ENCODE results near the gene GPT2. TPM values are rescaled to one million over a fixed set of nuclear protein-coding genes. Genes with fewer than 3 reads are reported as not detected.

Gene GPT2
- polyA plus RNA-seq, 3 donors, result 0.98 to 1.5 (median 1.4) TPM

DNA sequence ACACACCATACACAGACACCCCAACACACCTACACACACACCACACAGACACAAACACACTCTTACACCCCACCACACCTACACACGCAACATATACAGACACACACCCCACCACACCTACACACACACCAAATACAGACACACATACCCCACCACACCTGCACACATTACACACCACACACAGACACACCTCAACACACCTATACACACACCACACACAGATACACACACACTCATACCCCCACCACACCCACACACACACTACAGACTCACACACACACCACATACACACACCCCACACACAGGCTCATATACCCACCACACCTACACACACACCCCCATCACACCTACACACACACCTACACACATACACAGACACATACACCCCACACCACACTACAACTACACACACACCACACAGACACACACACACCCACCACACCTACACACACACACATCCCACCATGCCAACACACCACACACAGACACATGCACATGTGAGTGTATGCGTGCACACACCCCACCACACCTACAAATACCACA, 31.4 kb downstream of the GPT2 start:
- Histone ChIP-seq H3K36me3 (replicated peaks in 1 of 2; ENCODE audit: control insufficient read depth in 1 of 2, insufficient read depth in 2 of 2, low read length in 2 of 2) (peaks cover 0 to 22% of the 10 kb centered on the region in 2 donors), H3K4me2 (replicated peaks; ENCODE audit: extremely low read depth, low read length, poor library complexity, severe bottlenecking) (no peak overlapping the region), H3K9ac (ENCODE audit: insufficient read depth, low read length, poor library complexity, severe bottlenecking) (no peak overlapping the region), H4K20me1 (ENCODE audit: insufficient read depth, low read length) (no peaks in the 10 kb centered on the region), H3K9me3 (replicated peaks in 1 of 2; ENCODE audit: control insufficient read depth in 1 of 2, insufficient read depth in 1 of 2, low read length in 2 of 2) (no peaks in the 10 kb centered on the region), H3K4me3 (replicated peaks in 1 of 3; ENCODE audit: low read depth in 2 of 3, low read length in 3 of 3) (no peak overlapping the region), H3K79me2 (ENCODE audit: insufficient read depth, low read length) (no peaks in the 10 kb centered on the region), H3K27me3 (ENCODE audit: control insufficient read depth in 2 of 2, insufficient read depth in 2 of 2, low read length in 2 of 2) (no peaks in the 10 kb centered on the region), H3K27ac (ENCODE audit: low read depth in 1 of 2, low read length in 2 of 2) (no peak overlapping the region), H3K4me1 (ENCODE audit: control insufficient read depth in 1 of 2, insufficient read depth in 2 of 2, low read length in 2 of 2) (peaks cover 29 to 30% of the 10 kb centered on the region in 2 donors), H2AFZ (ENCODE audit: insufficient read depth, low read depth, low read length, poor library complexity, severe bottlenecking) (no peak overlapping the region)
- H3K27ac Mint-ChIP-seq, result peak overlapping the region in 3 of 7 donors; percentile 2 to 12 (median 3)
- 100% methylated on average over 2 of the region's 2 CpGs for WGBS (ENCODE audit: insufficient coverage)
- peaks cover 0 to 1% (median 0%) of the 10 kb centered on the region in 3 donors for H3K27me3 Mint-ChIP-seq (ENCODE audit: low read depth in 3 of 3)
- no peak overlapping the region for H3K4me3 Mint-ChIP-seq
- intact Hi-C loops (cut with micrococcal nuclease), result no loop called here
- H3K36me3 Mint-ChIP-seq, result peaks cover 7 to 35% of the 10 kb centered on the region in 2 donors
- peaks cover 48% of the 10 kb centered on the region for H3K4me1 Mint-ChIP-seq
- TF ChIP-seq, protein P1, sequence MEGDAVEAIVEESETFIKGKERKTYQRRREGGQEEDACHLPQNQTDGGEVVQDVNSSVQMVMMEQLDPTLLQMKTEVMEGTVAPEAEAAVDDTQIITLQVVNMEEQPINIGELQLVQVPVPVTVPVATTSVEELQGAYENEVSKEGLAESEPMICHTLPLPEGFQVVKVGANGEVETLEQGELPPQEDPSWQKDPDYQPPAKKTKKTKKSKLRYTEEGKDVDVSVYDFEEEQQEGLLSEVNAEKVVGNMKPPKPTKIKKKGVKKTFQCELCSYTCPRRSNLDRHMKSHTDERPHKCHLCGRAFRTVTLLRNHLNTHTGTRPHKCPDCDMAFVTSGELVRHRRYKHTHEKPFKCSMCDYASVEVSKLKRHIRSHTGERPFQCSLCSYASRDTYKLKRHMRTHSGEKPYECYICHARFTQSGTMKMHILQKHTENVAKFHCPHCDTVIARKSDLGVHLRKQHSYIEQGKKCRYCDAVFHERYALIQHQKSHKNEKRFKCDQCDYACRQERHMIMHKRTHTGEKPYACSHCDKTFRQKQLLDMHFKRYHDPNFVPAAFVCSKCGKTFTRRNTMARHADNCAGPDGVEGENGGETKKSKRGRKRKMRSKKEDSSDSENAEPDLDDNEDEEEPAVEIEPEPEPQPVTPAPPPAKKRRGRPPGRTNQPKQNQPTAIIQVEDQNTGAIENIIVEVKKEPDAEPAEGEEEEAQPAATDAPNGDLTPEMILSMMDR (IDR thresholded peaks at IDR 0.05), result no peak
- DNase-seq, result no peak
- H3K9me3 Mint-ChIP-seq, result no peaks in the 10 kb centered on the region

DNA sequence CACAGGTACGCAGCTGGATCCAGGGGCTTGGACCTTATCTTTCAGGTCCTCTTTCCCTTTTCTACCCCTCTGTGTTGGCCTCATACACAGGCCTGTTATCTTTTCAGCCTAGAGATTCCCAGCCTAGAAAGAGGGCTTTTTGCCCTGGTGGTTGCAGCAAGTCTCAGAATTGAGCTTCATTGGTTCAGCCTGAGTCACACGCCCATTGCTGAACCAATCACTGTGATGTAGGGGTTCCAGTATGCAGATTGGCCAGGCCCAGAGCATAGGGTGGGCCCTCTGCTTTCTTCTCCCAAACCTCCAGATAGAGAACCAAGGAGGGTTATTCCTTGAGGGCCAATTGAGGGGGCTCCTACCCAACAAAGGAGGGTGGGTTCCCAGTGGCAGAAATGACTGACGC, 32.8 kb downstream of the GPT2 start:
- peaks cover 48% of the 10 kb centered on the region for H3K4me1 Mint-ChIP-seq
- 100% methylated on average over 1 of the region's 3 CpGs for whole genome bisulfite sequencing (ENCODE audit: insufficient coverage)
- no peaks in the 10 kb centered on the region for H4K20me1 ChIP-seq (ENCODE audit: insufficient read depth, low read length)
- peaks cover 29 to 30% of the 10 kb centered on the region in 2 donors for H3K4me1 ChIP-seq (ENCODE audit: control insufficient read depth in 1 of 2, insufficient read depth in 2 of 2, low read length in 2 of 2)
- peaks cover 0 to 1% (median 0%) of the 10 kb centered on the region in 3 donors for H3K27me3 Mint-ChIP-seq (ENCODE audit: low read depth in 3 of 3)
- DNase-seq, result no peak
- no peaks in the 10 kb centered on the region for H3K9me3 ChIP-seq (replicated peaks in 1 of 2; ENCODE audit: control insufficient read depth in 1 of 2, insufficient read depth in 1 of 2, low read length in 2 of 2)
- peak overlapping the region in 1 of 3 experiments; percentile 33 for H3K4me3 ChIP-seq (replicated peaks in 1 of 3; ENCODE audit: low read depth in 2 of 3, low read length in 3 of 3)
- H3K27me3 ChIP-seq (ENCODE audit: control insufficient read depth in 2 of 2, insufficient read depth in 2 of 2, low read length in 2 of 2), result no peaks in the 10 kb centered on the region
- H3K36me3 Mint-ChIP-seq, result peaks cover 9 to 24% of the 10 kb centered on the region in 2 donors
- peak overlapping the region; percentile 30 for H3K4me2 ChIP-seq (replicated peaks; ENCODE audit: extremely low read depth, low read length, poor library complexity, severe bottlenecking)
- TF ChIP-seq, protein P1 (IDR thresholded peaks at IDR 0.05), result no peak
- peak overlapping the region in 1 of 2 donors; percentile 49 for H3K4me3 Mint-ChIP-seq
- H3K79me2 ChIP-seq (ENCODE audit: insufficient read depth, low read length), result no peaks in the 10 kb centered on the region
- no peak overlapping the region for H2AFZ ChIP-seq (ENCODE audit: insufficient read depth, low read depth, low read length, poor library complexity, severe bottlenecking)
- peaks cover 0 to 12% of the 10 kb centered on the region in 2 donors for H3K36me3 ChIP-seq (replicated peaks in 1 of 2; ENCODE audit: control insufficient read depth in 1 of 2, insufficient read depth in 2 of 2, low read length in 2 of 2)
- no peaks in the 10 kb centered on the region for H3K9me3 Mint-ChIP-seq
- intact Hi-C loops (cut with micrococcal nuclease), result no loop called here
- peak overlapping the region in 2 of 7 donors; percentile 41 to 81 for H3K27ac Mint-ChIP-seq
- peak overlapping the region; percentile 21 to 43 for H3K27ac ChIP-seq (ENCODE audit: low read depth in 1 of 2, low read length in 2 of 2)
- H3K9ac ChIP-seq (ENCODE audit: insufficient read depth, low read length, poor library complexity, severe bottlenecking), result no peak overlapping the region
